Measurements from ENCODE around the gene TBC1D12. TPM values are rescaled to one million over a fixed set of nuclear protein-coding genes. Genes with fewer than 3 reads are reported as not detected.

TBC1D12 gene
- total RNA-seq, 2 donors from 2014 or later: 1.5 to 1.6 TPM

DNA sequence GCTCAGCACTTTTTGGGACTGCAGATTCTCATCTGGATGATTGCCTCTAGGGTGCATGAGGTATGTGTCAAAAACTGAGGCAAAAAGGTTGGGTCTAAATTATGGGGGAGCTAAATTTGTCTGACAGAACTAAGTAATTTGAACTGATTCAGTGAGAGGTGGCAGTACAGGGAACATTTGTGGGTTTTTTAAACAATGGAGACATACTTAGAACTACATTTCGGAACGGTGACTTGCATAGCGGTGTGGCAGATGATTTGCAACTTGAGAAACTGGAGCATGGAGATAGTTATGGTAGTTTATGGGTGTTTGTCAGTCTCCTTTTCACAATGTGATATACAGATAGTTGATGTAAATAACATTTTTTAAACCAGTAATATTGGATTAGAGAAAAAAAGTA, 14.6 kb downstream of the TBC1D12 start:
- no peaks in the 10 kb centered on the region for H3K36me3 Mint-ChIP-seq
- H3K27ac Mint-ChIP-seq: no peak overlapping the region
- no peaks in the 10 kb centered on the region for H3K4me1 Mint-ChIP-seq (ENCODE audit: low read depth in 2 of 2)
- H3K27me3 Mint-ChIP-seq: peaks cover 14 to 19% of the 10 kb centered on the region in 2 donors
- DNase-seq (ENCODE audit: low spot score): no peak
- no peak overlapping the region for H3K4me3 Mint-ChIP-seq
- ATAC-seq: no peak
- no peaks in the 10 kb centered on the region for H3K9me3 Mint-ChIP-seq

DNA sequence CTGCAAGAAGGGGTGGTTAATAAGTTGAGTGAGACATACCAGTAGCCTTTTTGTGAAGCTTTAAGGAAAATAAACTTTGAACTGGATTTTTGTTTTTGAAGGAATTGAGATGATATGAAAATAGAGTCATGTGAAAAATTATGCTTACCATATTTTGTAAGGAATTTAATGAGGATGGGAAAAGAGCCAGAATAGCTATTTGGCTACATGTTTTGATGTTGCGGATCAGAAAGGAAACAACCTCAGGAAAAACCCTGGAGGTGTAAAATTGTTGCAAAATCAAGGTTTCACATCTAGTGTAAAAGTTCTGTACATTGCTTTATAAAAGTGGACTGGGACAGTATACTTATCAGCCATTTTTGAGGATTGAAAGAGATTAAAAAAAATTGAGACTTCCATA, 15.0 kb downstream of the TBC1D12 start:
- no peaks in the 10 kb centered on the region for H3K9me3 Mint-ChIP-seq
- no peaks in the 10 kb centered on the region for H3K4me1 Mint-ChIP-seq (ENCODE audit: low read depth in 2 of 2)
- no peaks in the 10 kb centered on the region for H3K36me3 Mint-ChIP-seq
- H3K27me3 Mint-ChIP-seq: peaks cover 15 to 19% of the 10 kb centered on the region in 2 donors
- H3K4me3 Mint-ChIP-seq: no peak overlapping the region
- no peak for DNase-seq (ENCODE audit: low spot score)
- no peak for ATAC-seq
- H3K27ac Mint-ChIP-seq: no peak overlapping the region

DNA sequence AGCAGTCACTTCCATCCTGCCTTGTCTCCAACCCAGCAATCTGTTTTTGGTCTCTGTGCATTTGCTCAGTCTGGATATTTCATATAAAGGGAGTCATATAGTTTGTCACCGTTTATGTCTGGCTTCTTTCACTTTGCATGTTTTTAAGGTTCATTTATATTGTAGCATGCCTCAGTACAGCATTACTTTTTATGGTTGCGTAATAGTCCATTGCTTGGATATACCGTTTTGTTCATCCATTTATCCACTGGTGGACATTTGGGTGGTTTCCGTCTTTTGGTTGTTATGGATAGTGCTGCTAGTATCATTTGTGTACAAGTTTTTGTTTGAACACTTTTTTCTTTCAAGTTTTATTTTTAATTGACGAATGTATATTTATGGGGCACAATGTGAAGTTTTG, 18.2 kb downstream of the TBC1D12 start:
- no peak for DNase-seq (ENCODE audit: low spot score)
- Mint-ChIP-seq H3K27me3 (peaks cover 11 to 14% of the 10 kb centered on the region in 2 donors), H3K4me1 (ENCODE audit: low read depth in 2 of 2) (no peaks in the 10 kb centered on the region), H3K27ac (no peak overlapping the region), H3K9me3 (no peaks in the 10 kb centered on the region), H3K36me3 (no peaks in the 10 kb centered on the region), H3K4me3 (no peak overlapping the region)
- ATAC-seq: no peak

GRCh38 chr10:94420998-94421528, 18.7 kb downstream of the TBC1D12 start:
- Mint-ChIP-seq H3K27ac (no peak overlapping the region), H3K36me3 (no peaks in the 10 kb centered on the region), H3K27me3 (peaks cover 11 to 12% of the 10 kb centered on the region in 2 donors), H3K4me1 (ENCODE audit: low read depth in 2 of 2) (no peaks in the 10 kb centered on the region), H3K4me3 (no peak overlapping the region), H3K9me3 (no peaks in the 10 kb centered on the region)
- DNase-seq (ENCODE audit: low spot score) (no peak), ATAC-seq (no peak)

DNA sequence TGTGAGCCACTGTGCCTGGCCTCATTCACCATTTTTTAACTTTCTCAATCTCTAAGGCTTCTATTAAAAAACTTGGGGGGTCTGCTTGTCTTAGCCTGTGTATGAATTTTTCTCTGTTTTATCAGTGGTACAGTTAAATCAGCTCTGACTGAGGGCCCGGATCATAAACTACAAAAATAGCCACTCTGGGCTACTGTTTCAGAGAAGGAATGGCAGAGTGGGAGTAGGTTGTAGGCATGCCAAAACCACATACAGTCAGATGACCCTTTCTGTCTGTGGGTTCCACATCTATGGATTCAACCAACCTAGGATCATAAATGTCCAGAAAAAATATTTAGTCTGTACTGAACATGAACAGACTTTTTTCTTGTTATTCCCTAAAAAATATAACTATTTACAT, 21.3 kb downstream of the TBC1D12 start:
- Mint-ChIP-seq H3K9me3 (no peaks in the 10 kb centered on the region), H3K4me3 (no peak overlapping the region), H3K36me3 (no peaks in the 10 kb centered on the region), H3K4me1 (ENCODE audit: low read depth in 2 of 2) (no peaks in the 10 kb centered on the region), H3K27ac (no peak overlapping the region), H3K27me3 (peaks cover 11 to 15% of the 10 kb centered on the region in 2 donors)
- DNase-seq (ENCODE audit: low spot score) (no peak), ATAC-seq (no peak)

- DNase-seq (ENCODE audit: low spot score) (no peak), ATAC-seq (no peak)
- H3K4me1 Mint-ChIP-seq (ENCODE audit: low read depth in 2 of 2): no peaks in the 10 kb centered on the region
- H3K4me3 Mint-ChIP-seq: no peak overlapping the region
- peaks cover 11 to 16% of the 10 kb centered on the region in 2 donors for H3K27me3 Mint-ChIP-seq
- H3K9me3 Mint-ChIP-seq: no peaks in the 10 kb centered on the region
- H3K27ac Mint-ChIP-seq: no peak overlapping the region
- H3K36me3 Mint-ChIP-seq: no peaks in the 10 kb centered on the region
These were observed 22.5 kb downstream of the TBC1D12 start for GRCh38 chr10:94424714-94425337.

- ATAC-seq (no peak), DNase-seq (ENCODE audit: low spot score) (no peak)
- H3K4me1 Mint-ChIP-seq (ENCODE audit: low read depth in 2 of 2): no peaks in the 10 kb centered on the region
- H3K9me3 Mint-ChIP-seq: no peaks in the 10 kb centered on the region
- no peak overlapping the region for H3K4me3 Mint-ChIP-seq
- no peaks in the 10 kb centered on the region for H3K36me3 Mint-ChIP-seq
- H3K27me3 Mint-ChIP-seq: peaks cover 4 to 16% of the 10 kb centered on the region in 2 donors
- no peak overlapping the region for H3K27ac Mint-ChIP-seq
These were observed 23.6 kb downstream of the TBC1D12 start for GRCh38 chr10:94425942-94426341.

- Mint-ChIP-seq H3K9me3 (no peaks in the 10 kb centered on the region), H3K27me3 (peaks cover 0 to 13% of the 10 kb centered on the region in 2 donors), H3K27ac (no peak overlapping the region), H3K4me1 (ENCODE audit: low read depth in 2 of 2) (no peaks in the 10 kb centered on the region), H3K36me3 (no peaks in the 10 kb centered on the region), H3K4me3 (no peak overlapping the region)
- DNase-seq (ENCODE audit: low spot score) (no peak), ATAC-seq (no peak)
These were observed 24.8 kb downstream of the TBC1D12 start for GRCh38 chr10:94427166-94427565.

DNA sequence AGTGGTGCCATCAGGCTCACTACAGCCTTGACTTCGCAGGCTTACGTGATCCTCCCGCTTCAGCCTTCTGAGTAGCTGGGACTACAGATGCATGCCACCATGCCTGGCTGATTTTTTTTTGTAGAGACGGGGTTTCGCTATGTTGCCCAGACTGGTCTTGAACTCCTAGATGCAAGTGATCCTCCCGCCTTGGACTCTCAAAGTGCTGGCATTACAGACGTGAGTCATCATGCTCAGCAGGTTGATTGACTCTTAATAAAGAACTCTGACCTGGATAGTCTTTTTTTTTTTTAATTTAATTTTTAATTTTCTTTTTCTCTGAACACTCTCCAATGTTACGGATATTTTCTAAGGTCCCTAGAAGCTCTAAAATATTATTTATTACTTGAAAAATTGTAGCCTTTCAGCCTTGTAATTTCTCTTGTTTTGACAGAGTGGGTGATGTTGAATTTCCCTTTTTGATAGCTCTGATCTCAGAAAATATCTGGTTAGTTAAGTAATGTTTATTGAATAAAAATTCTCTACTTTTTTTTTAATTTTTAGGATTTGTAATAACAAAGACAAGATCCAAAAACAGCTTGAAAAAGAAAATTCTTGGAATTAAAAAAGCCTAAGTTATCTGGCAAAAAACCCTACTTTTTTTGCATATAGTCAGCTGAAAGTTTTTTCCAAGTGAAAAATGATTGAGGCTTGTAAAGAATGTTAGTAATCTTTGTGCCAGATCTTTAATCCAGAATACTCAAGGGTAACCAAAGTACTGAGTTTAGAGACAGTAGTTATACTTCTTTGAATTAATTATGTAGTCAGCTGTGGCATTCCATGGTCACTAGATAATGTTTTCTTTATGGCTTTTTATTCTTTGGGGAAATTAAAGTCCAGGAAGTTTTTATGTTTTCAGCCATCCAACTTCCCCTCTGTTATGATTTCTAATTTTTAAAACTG, 26.7 kb downstream of the TBC1D12 start:
- ATAC-seq: no peak
- peaks cover 0 to 13% of the 10 kb centered on the region in 2 donors for H3K27me3 Mint-ChIP-seq
- H3K27ac Mint-ChIP-seq: no peak overlapping the region
- DNase-seq (ENCODE audit: low spot score): no peak
- H3K9me3 Mint-ChIP-seq: no peaks in the 10 kb centered on the region
- no peak overlapping the region for H3K4me3 Mint-ChIP-seq
- H3K36me3 Mint-ChIP-seq: no peaks in the 10 kb centered on the region
- no peaks in the 10 kb centered on the region for H3K4me1 Mint-ChIP-seq (ENCODE audit: low read depth in 2 of 2)

DNA sequence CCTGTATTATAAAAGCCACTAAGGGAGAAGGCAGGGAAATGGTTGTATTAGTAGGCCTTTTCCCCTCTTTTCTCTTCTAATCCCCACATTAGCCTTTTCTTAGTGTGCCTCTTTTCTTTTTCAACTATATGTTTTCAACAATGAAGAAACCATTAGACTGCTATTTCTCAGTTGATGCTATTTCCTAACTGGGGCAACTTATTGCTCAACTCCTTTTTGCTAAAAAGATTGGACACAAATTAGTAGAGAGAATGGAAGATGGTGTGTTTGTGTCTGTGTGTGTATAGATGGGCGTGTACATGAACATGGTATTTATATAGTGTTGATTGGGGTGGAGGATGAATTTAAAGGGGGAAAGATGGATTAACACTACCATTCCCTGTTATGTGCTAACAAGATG, 28.4 kb downstream of the TBC1D12 start:
- no peak for DNase-seq (ENCODE audit: low spot score)
- Mint-ChIP-seq H3K9me3 (no peaks in the 10 kb centered on the region), H3K4me3 (no peak overlapping the region), H3K4me1 (ENCODE audit: low read depth in 2 of 2) (no peaks in the 10 kb centered on the region), H3K36me3 (no peaks in the 10 kb centered on the region), H3K27ac (no peak overlapping the region), H3K27me3 (peaks cover 0 to 6% of the 10 kb centered on the region in 2 donors)
- no peak for ATAC-seq

GRCh38 chr10:94432443-94432842, 30.1 kb downstream of the TBC1D12 start:
- no peak overlapping the region for H3K27ac Mint-ChIP-seq
- peaks cover 6% of the 10 kb centered on the region for H3K36me3 Mint-ChIP-seq
- no peaks in the 10 kb centered on the region for H3K4me1 Mint-ChIP-seq (ENCODE audit: low read depth in 2 of 2)
- peaks cover 0 to 6% of the 10 kb centered on the region in 2 donors for H3K27me3 Mint-ChIP-seq
- H3K9me3 Mint-ChIP-seq: peaks cover under 1% of the 10 kb centered on the region
- no peak for ATAC-seq
- no peak for DNase-seq (ENCODE audit: low spot score)
- no peak overlapping the region for H3K4me3 Mint-ChIP-seq

- Mint-ChIP-seq H3K27me3 (peaks cover 0 to 6% of the 10 kb centered on the region in 2 donors), H3K4me3 (no peak overlapping the region)
These were observed 37.0 kb downstream of the TBC1D12 start for GRCh38 chr10:94439275-94439861.

DNA sequence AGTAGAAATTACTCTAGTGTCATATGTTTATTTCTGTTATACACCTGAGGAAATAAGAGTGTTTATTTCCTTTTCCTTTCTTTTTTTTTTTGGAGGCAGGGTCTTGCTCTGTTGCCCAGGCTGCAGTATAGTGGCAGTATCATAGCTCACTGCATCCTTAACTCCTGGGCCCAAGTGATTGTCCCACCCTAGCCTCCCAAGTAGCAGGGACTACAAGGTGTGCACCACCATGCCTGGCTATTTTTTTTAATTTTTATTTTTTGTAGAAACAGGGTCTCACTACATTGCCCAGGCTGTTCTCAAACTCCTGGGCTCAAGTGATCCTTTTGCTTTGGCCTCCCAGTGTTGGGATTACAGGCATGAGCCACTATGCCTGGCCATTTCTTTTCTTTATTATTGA, 37.8 kb downstream of the TBC1D12 start:
- ATAC-seq: no peak
- no peak overlapping the region for H3K27ac Mint-ChIP-seq
- no peak overlapping the region for H3K4me3 Mint-ChIP-seq

More at GRCh38 chr10:94439275-94439861, 37.0 kb downstream of the TBC1D12 start:
- H3K27ac Mint-ChIP-seq: no peak overlapping the region
- H3K4me1 Mint-ChIP-seq (ENCODE audit: low read depth in 2 of 2): no peaks in the 10 kb centered on the region
- ATAC-seq (no peak), DNase-seq (ENCODE audit: low spot score) (no peak)
- peaks cover 11% of the 10 kb centered on the region for H3K36me3 Mint-ChIP-seq
- peaks cover 4% of the 10 kb centered on the region for H3K9me3 Mint-ChIP-seq

DNA sequence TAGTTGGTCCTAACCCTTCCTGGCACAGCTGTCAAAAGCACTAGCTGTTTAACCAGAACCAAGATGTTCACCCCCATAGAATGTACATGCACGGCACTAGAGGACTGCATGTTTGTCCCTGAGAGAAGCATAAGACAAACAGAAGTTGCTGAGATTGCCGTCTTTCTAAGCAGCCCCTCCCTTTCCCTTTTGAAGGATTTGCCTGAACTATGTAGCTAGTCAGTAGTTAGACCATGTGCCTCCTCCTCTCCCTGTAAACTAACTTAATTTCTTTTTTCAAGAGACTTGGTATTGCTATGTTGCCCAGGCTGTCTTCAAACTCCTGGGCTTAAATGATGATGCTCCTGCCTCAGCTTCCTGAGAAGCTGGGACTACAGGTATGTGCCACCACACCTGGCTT, 40.7 kb downstream of the TBC1D12 start:
- DNase-seq (ENCODE audit: low spot score): no peak
- no peak overlapping the region for H3K4me3 Mint-ChIP-seq
- H3K4me1 Mint-ChIP-seq (ENCODE audit: low read depth in 2 of 2): no peaks in the 10 kb centered on the region
- no peak overlapping the region for H3K27ac Mint-ChIP-seq
- H3K36me3 Mint-ChIP-seq: no peaks in the 10 kb centered on the region
- H3K27me3 Mint-ChIP-seq: peaks cover 0 to 3% of the 10 kb centered on the region in 2 donors
- no peaks in the 10 kb centered on the region for H3K9me3 Mint-ChIP-seq
- ATAC-seq: no peak

More for the DNA sequence above, 37.8 kb downstream of the TBC1D12 start:
- no peaks in the 10 kb centered on the region for H3K4me1 Mint-ChIP-seq (ENCODE audit: low read depth in 2 of 2)
- peaks cover 4% of the 10 kb centered on the region for H3K9me3 Mint-ChIP-seq
- DNase-seq (ENCODE audit: low spot score): no peak
- peaks cover 11% of the 10 kb centered on the region for H3K36me3 Mint-ChIP-seq
- peaks cover 0 to 6% of the 10 kb centered on the region in 2 donors for H3K27me3 Mint-ChIP-seq
